Measurements from ENCODE around the gene PNMA3.
"Not testable (repeated sequence)": the region's sequence is repeated elsewhere in the genome, so short reads cannot be mapped to it uniquely, and the experiment has no call there.

The PNMA3 gene, protein sequence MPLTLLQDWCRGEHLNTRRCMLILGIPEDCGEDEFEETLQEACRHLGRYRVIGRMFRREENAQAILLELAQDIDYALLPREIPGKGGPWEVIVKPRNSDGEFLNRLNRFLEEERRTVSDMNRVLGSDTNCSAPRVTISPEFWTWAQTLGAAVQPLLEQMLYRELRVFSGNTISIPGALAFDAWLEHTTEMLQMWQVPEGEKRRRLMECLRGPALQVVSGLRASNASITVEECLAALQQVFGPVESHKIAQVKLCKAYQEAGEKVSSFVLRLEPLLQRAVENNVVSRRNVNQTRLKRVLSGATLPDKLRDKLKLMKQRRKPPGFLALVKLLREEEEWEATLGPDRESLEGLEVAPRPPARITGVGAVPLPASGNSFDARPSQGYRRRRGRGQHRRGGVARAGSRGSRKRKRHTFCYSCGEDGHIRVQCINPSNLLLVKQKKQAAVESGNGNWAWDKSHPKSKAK

DNA sequence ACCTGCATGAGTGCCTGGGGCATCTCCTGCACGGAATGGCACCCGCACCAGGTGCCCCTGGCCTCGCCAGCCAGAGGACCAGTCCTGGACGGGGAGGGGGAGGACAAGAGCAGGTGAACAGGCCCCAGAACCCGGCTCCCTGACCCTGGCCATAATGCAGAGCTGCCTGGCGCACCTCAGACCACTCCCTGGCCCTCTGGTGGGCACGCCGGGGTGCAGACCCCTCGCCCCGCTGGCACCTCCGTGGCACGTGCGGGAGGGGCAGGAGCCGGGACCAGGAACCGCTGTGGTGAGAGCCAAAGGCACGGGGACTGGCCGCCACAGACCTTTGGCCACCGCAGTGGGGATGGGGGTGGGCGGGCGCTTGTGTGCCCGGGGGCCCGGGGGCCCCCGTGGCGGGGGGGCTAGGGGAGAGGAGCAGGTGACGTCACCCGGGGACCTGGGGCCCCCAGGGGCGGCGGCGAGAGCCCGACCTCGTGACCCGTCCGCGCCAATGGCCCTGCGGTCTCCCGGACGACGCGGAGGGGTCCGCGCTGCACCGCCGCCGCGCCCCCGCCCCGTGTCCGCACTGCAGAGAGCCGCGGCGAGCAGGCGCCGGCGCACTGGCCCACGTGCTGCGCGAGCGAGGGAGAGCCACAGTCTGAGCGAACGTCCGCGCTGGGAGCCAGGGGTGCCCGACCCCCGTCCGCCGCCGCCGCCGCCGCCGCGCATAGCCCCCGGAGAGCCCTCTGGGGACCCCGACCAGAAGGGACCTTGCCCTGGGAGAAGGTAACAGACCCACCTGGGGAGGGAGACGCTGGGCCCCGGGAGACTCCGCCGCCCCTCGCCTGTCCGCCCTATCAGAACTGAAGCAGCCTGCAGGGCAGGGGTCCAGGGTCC, at the start of gene PNMA3:
TSS of gene PNMA3 (plus strand) at position 600 of the 879 bp plus-strand sequence. CDS start 586 bp downstream, outside the sequence.
- peak within 1 kb of the TSS; percentile 77 for H3K4me3 Mint-ChIP-seq
- TF ChIP-seq CTCF (IDR thresholded peaks at IDR 0.05) = no peak
- H3K9me3 Mint-ChIP-seq = peaks cover 48% of the 10 kb centered on the region
- H3K4me1 Mint-ChIP-seq = peaks cover 9% of the 10 kb centered on the region
- peaks cover 5% of the 10 kb centered on the region for H3K36me3 Mint-ChIP-seq (ENCODE audit: low read depth)
- no peak within 1 kb of the TSS for H3K27ac Mint-ChIP-seq
- peaks cover 31% of the 10 kb centered on the region for H3K27me3 Mint-ChIP-seq (ENCODE audit: low read depth, poor library complexity)
- peak; percentile 63 for DNase-seq

GRCh38 chrX:153017174-153017573, 39.1 kb upstream of the PNMA3 start:
- H3K36me3 Mint-ChIP-seq (ENCODE audit: low read depth); DNase-seq; H3K4me3 Mint-ChIP-seq; H3K27ac Mint-ChIP-seq; H3K4me1 Mint-ChIP-seq: not testable (repeated sequence)
- Mint-ChIP-seq H3K27me3 (ENCODE audit: low read depth, poor library complexity) (peaks cover 59% of the 10 kb centered on the region), H3K9me3 (peaks cover 53% of the 10 kb centered on the region)

DNA sequence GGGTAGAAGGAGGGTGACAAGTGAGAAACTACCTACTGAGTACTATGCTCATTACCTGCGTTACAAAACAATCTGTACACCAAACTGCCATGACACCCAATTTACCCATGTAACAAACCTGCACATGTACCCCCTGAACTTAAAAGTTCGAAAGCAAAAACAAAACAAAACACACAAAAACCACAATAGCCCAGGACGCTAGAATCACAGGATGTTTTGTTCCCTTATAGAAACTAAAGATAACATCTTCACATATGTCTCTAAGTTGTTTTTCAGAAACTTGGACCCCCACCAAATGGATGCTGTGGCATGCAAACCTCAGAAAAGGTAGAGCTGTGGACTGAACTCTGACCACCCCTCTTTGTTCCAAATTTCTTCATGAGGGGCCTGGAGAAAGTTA, 37.1 kb upstream of the PNMA3 start:
- no peak for DNase-seq
- no peaks in the 10 kb centered on the region for H3K36me3 Mint-ChIP-seq (ENCODE audit: low read depth)
- H3K27ac Mint-ChIP-seq = no peak overlapping the region
- peaks cover 60% of the 10 kb centered on the region for H3K27me3 Mint-ChIP-seq (ENCODE audit: low read depth, poor library complexity)
- H3K4me1 Mint-ChIP-seq = no peaks in the 10 kb centered on the region
- H3K4me3 Mint-ChIP-seq = no peak overlapping the region
- no peak for TF ChIP-seq CTCF (IDR thresholded peaks at IDR 0.05)
- peaks cover 54% of the 10 kb centered on the region for H3K9me3 Mint-ChIP-seq

DNA sequence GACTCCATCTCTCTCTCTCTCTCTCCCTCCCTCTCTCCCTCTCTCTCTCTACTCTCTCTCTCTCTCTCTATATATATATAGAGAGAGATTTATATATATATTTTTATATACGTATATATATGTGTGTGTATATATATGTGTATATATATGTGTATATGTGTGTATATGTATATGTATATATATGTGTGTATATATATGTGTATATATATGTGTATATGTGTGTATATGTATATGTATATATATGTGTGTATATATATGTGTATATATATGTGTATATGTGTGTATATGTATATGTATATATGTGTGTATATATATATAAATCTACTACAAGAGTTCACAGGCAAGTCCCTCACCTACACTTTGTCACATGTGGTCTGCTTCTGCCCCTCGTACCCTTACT, 29.8 kb upstream of the PNMA3 start:
- H3K27me3 Mint-ChIP-seq (ENCODE audit: low read depth, poor library complexity) = peaks cover 21% of the 10 kb centered on the region
- peaks cover 45% of the 10 kb centered on the region for H3K9me3 Mint-ChIP-seq

DNA sequence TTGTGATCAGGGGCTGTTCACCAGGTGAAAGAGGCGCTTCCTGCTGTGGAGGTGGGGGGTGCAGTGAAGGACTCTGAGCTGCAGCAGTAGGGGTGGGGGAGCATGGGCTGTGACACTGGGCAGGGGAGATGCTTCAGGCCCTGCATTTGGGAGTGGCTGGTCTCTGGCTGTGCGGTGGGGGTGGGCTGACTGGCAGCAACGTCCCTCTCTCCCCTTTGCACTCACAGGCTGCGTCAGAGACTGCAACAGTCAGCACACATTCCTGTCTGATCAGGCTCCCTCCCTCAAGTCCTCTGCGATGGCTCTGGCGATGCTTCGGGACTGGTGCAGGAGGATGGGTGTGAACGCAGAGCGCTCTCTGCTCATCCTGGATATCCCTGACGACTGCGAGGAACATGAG, 27.8 kb upstream of the PNMA3 start:
- not testable (repeated sequence) for H3K4me1 Mint-ChIP-seq; DNase-seq; H3K36me3 Mint-ChIP-seq (ENCODE audit: low read depth); H3K4me3 Mint-ChIP-seq; H3K27ac Mint-ChIP-seq
- Mint-ChIP-seq H3K9me3 (peaks cover 54% of the 10 kb centered on the region), H3K27me3 (ENCODE audit: low read depth, poor library complexity) (peaks cover 14% of the 10 kb centered on the region)

More for the DNA sequence above, 29.8 kb upstream of the PNMA3 start:
- DNase-seq; H3K27ac Mint-ChIP-seq; H3K4me3 Mint-ChIP-seq; H3K36me3 Mint-ChIP-seq (ENCODE audit: low read depth); H3K4me1 Mint-ChIP-seq: not testable (repeated sequence)

GRCh38 chrX:153029162-153029561, 27.1 kb upstream of the PNMA3 start:
- no peak for TF ChIP-seq CTCF (IDR thresholded peaks at IDR 0.05)
- Mint-ChIP-seq H3K4me1 (no peaks in the 10 kb centered on the region), H3K4me3 (no peak overlapping the region), H3K36me3 (ENCODE audit: low read depth) (no peaks in the 10 kb centered on the region), H3K27me3 (ENCODE audit: low read depth, poor library complexity) (peaks cover 10% of the 10 kb centered on the region), H3K27ac (no peak overlapping the region), H3K9me3 (peaks cover 54% of the 10 kb centered on the region)
- no peak for DNase-seq

DNA sequence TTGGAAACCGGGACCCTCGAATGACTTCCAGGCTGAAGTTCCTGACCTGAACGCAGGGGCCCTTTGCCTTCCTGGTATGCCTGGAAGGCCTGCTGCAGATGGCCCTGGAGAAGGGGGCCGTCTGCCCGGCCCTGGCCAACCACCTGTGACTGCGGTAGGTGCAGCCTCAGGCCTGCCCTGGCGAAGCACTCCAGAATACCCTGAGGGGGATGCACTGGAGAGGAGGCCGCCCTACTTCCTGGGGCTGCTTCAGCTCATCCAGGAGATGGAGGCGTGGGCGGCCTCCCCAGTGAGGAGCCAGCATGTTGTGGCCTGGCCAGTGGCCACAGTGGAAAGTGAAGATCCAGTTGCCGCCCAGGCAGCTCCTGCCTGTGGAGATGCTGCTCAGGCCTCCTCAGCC, 26.4 kb upstream of the PNMA3 start:
- H3K4me3 Mint-ChIP-seq = no peak overlapping the region
- H3K27ac Mint-ChIP-seq = no peak overlapping the region
- peaks cover 10% of the 10 kb centered on the region for H3K27me3 Mint-ChIP-seq (ENCODE audit: low read depth, poor library complexity)
- H3K9me3 Mint-ChIP-seq = peaks cover 54% of the 10 kb centered on the region
- H3K36me3 Mint-ChIP-seq (ENCODE audit: low read depth) = no peaks in the 10 kb centered on the region
- DNase-seq = no peak
- H3K4me1 Mint-ChIP-seq = no peaks in the 10 kb centered on the region
- no peak for TF ChIP-seq CTCF (IDR thresholded peaks at IDR 0.05)
